Measurements from ENCODE around the gene PTDSS2.

Gene PTDSS2

DNA sequence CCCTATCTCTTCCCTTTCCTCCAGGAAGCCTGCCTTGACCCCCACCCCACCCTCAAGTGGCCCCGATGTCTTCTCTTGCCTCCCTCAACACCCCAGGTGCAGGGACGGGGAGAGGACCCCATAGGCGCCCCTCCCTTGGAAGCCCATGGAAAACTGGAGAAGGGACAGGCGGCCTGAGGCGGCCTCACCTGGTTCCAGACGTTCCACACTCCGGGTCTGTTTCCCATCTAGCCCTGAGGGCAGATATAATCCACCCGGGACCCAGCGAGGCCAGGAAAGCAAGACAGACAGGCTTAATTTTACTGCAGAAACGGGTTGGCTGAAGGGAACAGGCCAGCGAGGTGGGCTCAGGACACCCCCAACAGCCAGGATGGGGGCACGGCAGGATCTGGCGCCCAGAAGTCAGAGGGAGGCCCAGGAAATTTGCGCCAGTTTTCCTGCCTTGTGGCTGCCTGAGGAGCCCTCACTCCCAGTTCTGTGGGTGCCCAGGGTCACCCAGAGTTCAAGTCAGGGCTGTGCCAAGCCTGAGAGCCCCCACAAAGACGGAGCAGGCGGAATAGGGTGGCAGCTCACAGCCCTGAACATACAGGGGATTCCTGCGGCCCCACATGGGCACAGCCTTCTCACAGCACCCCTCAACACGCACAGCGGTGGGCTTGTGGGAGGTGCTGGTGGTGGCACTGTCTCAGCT, 32.3 kb upstream of the PTDSS2 start:
- Histone ChIP-seq H3K36me3 (ENCODE audit: control insufficient read depth, insufficient read depth, low read length) (no peaks in the 10 kb centered on the region), H3K27me3 (replicated peaks; ENCODE audit: control insufficient read depth, insufficient read depth, low read length) (no peaks in the 10 kb centered on the region; the same call in 1 of the 2 replicates), H3K4me3 (replicated peaks; ENCODE audit: low read depth, low read length) (no peak overlapping the region)
- TF ChIP-seq, protein P1, sequence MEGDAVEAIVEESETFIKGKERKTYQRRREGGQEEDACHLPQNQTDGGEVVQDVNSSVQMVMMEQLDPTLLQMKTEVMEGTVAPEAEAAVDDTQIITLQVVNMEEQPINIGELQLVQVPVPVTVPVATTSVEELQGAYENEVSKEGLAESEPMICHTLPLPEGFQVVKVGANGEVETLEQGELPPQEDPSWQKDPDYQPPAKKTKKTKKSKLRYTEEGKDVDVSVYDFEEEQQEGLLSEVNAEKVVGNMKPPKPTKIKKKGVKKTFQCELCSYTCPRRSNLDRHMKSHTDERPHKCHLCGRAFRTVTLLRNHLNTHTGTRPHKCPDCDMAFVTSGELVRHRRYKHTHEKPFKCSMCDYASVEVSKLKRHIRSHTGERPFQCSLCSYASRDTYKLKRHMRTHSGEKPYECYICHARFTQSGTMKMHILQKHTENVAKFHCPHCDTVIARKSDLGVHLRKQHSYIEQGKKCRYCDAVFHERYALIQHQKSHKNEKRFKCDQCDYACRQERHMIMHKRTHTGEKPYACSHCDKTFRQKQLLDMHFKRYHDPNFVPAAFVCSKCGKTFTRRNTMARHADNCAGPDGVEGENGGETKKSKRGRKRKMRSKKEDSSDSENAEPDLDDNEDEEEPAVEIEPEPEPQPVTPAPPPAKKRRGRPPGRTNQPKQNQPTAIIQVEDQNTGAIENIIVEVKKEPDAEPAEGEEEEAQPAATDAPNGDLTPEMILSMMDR (IDR thresholded peaks at IDR 0.05; ENCODE audit: insufficient read depth, low read length, poor library complexity, severe bottlenecking), result no peak
- no peak for DNase-seq (ENCODE audit: extremely low read depth, insufficient read length)

DNA sequence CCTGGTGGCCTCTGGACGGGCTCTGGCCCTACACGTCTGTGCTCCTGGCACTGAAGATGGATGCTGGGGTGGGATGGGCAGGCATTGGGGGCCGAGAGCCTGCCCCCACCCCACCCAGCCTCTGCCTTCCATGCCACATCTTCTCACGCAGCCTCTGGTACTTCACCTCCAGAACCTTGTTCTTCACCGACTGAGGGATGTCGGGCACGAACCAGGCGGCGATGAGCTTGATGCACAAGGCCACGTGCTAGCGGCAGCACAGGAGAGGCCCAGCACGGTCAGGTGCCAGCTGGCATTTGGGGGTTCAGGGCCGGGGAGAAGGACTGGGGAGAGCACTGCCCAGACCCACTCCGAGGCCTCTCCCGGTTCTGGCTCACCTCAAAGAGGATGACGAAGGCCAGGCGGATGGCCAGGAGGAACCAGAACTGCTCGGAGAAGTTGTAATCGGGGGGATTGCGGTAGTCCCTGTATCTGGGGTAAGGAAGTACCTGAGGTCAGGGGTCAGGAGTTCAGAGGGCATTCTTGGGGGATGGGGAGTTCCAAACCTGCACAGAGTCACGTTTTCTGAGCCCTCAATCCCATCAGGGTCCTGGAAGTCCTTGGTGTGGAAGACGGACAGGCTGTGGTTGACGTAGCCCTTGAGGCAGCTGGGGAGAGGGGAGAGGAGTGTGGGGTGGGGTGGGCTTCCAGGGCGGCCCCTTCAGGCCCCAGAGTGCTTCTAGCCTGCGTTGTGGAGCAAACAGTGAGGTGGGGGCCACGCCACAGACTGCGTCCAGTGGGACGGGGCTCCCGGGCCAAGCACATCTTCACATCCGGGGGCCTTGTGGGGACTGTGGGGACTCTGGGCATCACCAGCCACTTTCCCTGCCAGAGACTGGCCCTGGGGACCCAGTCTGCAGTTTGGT, 31.5 kb upstream of the PTDSS2 start:
- Histone ChIP-seq H3K27me3 (replicated peaks; ENCODE audit: control insufficient read depth, insufficient read depth, low read length) (no peaks in the 10 kb centered on the region; the same call in 1 of the 2 replicates), H3K4me3 (replicated peaks; ENCODE audit: low read depth, low read length) (no peak overlapping the region), H3K36me3 (ENCODE audit: control insufficient read depth, insufficient read depth, low read length) (no peaks in the 10 kb centered on the region)
- no peak for DNase-seq (ENCODE audit: extremely low read depth, insufficient read length)
- TF ChIP-seq, protein P1 (IDR thresholded peaks at IDR 0.05; ENCODE audit: insufficient read depth, low read length, poor library complexity, severe bottlenecking), result no peak

DNA sequence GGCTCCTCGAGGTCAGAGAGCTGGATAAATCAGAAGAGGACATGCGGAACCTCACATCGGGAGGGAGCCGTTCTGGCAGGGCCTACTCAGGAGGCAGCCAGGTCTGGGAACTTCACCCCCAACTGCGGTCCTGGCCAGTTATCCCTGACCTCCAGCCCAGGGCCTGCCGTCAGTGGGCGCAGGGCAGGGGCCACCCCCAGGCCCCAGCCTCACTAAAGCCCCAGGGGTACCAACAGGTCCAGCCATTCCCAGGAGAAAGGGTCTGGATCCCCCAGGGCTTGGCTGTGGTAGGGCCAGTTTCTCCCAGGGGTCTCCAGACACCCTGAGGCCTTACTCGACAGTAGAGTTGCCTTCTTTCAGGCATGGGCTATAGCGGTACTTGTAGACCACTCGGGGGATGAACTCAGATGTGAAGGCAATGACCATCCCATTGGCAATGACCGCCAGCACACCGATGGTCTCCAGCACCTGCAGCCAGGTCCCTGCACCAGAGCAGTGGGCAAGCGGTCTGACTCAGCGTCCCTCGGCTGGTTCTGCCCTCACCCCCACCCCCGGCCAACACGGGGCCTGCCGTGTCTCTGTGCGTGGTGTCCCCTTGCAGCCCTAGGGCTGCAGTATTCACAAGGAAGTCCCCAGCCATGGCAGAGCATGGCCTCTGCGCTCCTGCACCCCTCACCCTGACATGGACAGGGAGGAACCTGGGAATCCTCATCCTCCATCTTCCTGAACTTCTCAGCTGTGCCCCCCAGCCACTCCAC, 30.7 kb upstream of the PTDSS2 start:
- H3K4me3 ChIP-seq (replicated peaks; ENCODE audit: low read depth, low read length), result no peak overlapping the region
- no peak for DNase-seq (ENCODE audit: extremely low read depth, insufficient read length)
- TF ChIP-seq, protein P1 (IDR thresholded peaks at IDR 0.05; ENCODE audit: insufficient read depth, low read length, poor library complexity, severe bottlenecking), result no peak
- H3K36me3 ChIP-seq (ENCODE audit: control insufficient read depth, insufficient read depth, low read length), result no peaks in the 10 kb centered on the region
- no peaks in the 10 kb centered on the region; the same call in 1 of the 2 replicates for H3K27me3 ChIP-seq (replicated peaks; ENCODE audit: control insufficient read depth, insufficient read depth, low read length)

DNA sequence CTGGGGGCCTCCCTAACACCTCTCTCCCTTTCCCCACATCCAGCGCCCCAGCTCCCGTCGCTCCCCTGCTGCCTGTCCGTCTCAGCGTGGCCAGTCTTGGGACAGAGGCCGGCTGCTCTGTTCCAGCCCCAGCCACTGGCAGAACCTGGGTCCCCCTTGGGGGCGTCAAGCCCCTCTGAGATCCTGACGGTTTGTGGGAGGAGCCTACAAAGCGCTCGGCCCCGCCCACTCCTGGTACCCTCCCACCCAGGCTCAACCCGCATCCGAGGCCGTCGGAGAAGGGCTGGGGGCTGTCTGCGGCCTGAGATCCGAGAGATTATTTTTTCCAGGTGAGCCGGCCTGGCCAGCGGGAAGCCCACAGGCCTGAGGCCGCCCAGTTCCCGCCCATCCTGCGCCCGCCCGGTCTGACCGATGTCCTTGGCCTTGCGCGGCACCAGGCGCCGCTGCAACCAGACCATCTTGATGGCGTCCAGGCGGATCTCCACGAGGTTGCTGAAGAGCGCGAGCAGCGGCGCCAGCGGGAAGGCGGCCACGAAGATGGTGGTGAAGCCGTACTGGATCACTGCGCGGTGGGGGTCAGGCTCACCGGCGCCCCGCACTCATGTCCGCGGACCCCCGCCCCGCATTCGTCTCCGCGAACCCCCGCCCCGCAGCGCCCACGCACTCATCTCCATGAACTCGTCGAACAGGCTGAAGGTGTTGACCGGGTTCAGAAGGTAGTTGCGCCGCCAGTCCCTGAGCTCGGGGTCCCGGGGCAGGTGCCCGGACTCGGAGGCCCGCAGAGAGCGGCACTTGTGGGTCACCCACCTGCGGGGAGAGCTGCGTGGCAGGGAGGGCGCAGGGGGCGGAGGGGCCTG, 29.8 kb upstream of the PTDSS2 start:
- no peaks in the 10 kb centered on the region; the same call in 1 of the 2 replicates for H3K27me3 ChIP-seq (replicated peaks; ENCODE audit: control insufficient read depth, insufficient read depth, low read length)
- DNase-seq (ENCODE audit: extremely low read depth, insufficient read length), result no peak
- TF ChIP-seq, protein P1 (IDR thresholded peaks at IDR 0.05; ENCODE audit: insufficient read depth, low read length, poor library complexity, severe bottlenecking), result no peak

GRCh38 chr11:420911-421321, 29.2 kb upstream of the PTDSS2 start:
- no peaks in the 10 kb centered on the region; the same call in 1 of the 2 replicates for H3K27me3 ChIP-seq (replicated peaks; ENCODE audit: control insufficient read depth, insufficient read depth, low read length)
- no peaks in the 10 kb centered on the region for H3K36me3 ChIP-seq (ENCODE audit: control insufficient read depth, insufficient read depth, low read length)
- no peak overlapping the region for H3K4me3 ChIP-seq (replicated peaks; ENCODE audit: low read depth, low read length)
- TF ChIP-seq, protein P1 (IDR thresholded peaks at IDR 0.05; ENCODE audit: insufficient read depth, low read length, poor library complexity, severe bottlenecking), result no peak
- DNase-seq (ENCODE audit: extremely low read depth, insufficient read length), result no peak

More for the DNA sequence above, 29.8 kb upstream of the PTDSS2 start:
- Histone ChIP-seq H3K36me3 (ENCODE audit: control insufficient read depth, insufficient read depth, low read length) (no peaks in the 10 kb centered on the region), H3K4me3 (replicated peaks; ENCODE audit: low read depth, low read length) (no peak overlapping the region)
